Measurements from ENCODE around the gene PABPC1L2A.
A peak's percentile ranks its signal among the peaks of the same experiment; 100 is the strongest.
"Not testable (repeated sequence)": the region's sequence is repeated elsewhere in the genome, so short reads cannot be mapped to it uniquely, and the experiment has no call there.

PABPC1L2A gene

DNA sequence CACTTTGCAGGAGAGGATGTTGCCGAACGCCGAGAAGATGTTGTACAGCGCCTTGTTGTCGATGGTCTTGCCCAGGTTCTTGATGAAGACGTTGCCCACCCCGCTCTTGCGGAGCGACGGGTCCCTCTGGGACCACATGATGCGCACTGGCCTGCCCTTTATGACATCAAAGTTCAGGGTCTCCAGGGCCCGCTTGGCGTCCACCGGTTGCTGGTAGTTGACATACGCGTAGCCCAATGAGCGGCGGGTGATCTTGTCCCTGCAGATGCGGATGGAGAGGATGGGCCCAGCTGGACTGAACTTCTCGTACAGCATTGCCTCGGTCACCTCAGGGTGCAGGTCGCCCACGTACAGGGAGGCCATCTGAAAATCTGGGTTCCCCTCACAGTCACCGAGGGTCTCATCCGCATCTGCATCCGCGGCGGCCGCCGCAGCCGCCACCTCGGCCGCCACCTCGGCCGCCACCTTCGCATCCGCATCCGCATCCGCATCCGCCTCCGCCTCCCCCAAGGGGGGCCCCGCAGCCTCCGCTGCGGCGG is at the start of gene PABPC1L2A:
PABPC1L2A (minus strand) TSS at position 489 of the 539 bp plus-strand sequence; CDS start at position 363, 126 bp downstream.
- DNase-seq (ENCODE audit: low spot score) = not testable (repeated sequence)

DNA sequence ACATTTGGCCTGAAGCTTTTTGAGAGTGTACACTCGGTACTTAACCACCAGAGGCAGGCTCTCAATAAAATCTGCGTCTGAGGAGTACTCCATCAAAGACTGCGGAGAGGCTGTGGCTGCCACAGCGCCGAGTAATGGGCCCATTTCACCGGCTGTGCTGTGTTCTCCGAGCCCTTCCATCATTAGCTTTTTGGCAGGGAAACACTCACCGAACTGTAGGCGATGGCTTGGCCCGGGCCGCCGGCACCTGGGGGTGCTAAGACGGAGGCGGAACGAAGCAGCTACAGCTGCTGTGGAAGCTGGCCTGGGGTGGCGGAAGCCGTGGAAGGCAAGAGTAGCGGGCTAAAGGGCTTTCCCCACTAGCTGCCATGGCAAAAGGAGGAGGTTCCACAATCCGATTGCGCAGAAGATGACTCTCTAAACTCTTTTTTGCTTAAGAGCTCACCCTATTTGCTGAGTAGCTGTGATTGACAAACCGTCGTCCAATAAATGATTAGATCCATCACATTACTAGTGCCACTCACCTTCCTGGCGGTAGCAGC is 48.5 kb upstream of the PABPC1L2A start:
- DNase-seq (ENCODE audit: low spot score) = peak; percentile 49

DNA sequence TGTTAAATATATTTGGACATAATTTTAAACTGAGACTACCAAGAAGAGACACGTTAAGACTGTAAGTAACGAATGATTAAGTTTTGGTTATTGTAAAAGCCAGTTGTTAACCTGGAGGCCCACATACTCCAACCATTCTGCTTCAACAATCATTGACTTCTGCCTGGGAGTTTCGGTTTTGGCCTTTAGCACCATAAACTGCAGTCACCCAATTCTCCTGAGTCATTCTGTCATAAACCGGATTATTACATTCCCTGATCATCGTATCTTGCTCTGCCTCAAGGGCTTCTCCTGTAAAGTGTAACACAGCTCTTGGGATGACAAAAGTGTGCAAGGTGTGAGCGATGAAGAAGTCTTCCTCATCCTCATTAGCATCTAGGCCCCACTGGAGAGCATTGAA is 46.9 kb upstream of the PABPC1L2A start:
- DNase-seq (ENCODE audit: low spot score) = no peak

DNA sequence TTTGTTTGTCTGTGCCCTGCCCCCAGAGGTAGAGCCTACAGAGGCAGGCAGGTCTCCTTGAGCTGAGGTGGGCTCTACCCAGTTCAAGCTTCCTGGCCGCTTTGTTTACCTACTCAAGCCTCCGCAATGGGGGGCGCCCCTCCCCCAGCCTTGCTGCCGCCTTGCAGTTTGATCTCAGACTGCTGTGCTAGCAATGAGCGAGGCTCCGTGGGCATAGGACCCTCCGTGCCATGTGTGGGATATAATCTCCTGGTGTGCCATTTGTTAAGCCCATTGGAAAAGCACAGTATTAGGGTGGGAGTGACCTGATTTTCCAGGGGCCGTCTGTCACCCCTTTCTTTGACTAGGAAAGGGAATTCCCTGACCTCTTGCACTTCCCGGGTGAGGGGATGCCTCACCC is 20.2 kb upstream of the PABPC1L2A start:
- DNase-seq (ENCODE audit: low spot score) = not testable (repeated sequence)

DNA sequence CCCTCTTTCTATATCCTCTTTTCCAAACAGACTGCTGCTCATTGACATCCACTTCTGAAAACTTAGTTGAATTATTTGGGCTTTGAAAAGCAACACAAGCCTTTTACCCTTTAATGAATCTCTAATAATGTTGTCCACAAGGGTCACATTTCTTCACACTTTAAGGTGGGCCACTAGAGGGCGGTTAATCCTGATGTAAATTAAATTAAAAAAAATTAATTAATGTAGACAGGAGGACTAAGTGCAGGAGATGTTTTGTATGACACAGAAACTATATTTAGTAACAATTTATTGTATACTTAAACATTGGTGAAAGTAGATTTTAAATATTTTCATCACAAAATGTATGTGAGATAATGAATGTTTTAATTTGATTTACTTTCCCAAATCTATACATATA is 7.5 kb upstream of the PABPC1L2A start:
- not testable (repeated sequence) for DNase-seq (ENCODE audit: low spot score)

DNA sequence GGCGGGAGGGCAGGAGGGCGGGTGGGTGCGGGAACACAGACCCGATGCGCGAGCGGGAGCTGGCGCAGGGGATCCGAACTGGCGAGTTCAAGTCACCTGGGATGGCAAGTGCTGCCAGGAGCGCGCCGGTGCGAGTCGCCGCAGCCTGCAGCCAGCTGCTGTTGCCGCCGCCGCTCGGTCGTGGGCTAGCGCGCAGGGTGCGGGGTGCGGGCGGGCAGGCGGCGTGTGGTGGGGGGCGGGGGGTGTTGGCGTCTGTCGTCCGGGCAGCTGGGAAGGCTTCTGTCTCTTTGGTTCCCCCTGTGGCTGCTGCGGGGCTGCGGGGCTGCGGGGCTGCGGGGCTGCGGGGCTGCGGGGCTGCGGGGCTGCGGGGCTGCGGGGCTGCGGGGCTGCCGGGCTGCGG is 572 bp upstream of the PABPC1L2A start:
- not testable (repeated sequence) for DNase-seq (ENCODE audit: low spot score)

DNA sequence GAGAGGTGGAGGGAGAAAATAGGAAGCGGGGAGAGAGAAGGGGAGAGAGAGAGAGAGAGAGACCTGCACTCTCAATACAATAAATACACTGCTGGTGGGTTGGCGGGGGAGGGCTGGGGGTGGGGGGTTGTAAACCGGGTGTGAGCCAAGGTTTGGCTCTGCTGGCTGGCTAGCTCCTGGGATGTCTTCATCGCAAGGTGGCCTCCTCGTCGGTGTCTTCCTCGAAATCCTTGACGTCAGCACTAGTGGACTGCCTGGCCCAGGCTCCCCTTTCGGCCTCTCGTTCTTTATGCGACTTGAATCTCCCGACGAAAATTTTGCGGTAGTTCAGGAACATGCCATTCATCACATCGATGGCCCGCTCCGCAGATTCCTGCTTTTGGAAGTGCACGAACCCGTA is 715 bp downstream of the PABPC1L2A start:
- not testable (repeated sequence) for DNase-seq (ENCODE audit: low spot score)

DNA sequence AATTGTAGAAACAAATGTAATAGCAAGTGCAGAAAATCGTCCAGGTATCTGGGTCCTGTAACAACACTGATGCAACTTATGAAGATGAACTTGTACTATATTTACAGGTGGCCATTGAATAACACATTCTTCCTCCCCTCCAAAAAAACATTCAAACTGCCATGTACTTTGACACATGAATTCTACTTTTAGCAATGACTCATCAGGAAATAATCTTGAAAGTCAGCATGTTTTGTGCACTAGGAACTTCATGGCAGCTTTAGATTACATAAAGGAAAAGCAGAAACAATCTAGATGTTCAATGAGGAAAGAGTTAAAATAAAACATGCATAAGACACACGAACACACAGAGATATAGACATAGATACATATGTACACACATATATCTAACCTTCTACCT is 2.5 kb downstream of the PABPC1L2A start:
- peak; percentile 0 for DNase-seq (ENCODE audit: low spot score)

DNA sequence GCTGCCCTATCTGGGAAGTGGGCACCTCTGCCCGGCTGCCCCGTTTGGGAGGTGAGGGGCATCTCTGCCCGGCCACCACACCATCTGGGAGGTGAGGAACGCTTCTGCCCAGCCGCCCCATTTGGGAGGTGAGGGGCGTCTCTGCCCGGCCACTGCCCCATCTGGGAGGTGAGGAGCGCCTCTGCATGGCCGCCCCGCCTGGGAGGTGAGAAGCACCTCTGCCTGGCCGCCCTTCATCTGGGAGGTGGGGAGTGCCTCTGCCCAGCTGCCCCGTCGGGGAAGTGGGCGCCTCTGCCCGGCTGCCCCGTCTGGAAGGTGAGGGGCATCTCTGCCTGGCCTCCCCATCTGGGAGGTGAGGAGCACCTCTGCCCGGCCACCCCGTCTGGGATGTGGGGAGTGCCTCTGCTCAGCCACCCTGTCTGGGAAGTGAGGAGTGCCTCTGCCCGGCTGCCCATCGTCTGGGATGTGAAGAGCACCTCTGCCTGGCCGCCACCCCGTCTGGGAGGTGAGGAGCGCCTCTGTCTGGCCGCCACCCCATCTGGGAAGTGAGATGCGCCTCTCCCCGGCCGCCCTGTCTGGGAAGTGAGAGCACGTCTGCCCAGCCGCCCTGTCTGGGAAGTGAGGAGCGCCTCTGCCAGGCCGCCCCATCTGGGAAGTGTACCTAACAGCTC is 9.8 kb downstream of the PABPC1L2A start:
- no peak for DNase-seq (ENCODE audit: low spot score)

DNA sequence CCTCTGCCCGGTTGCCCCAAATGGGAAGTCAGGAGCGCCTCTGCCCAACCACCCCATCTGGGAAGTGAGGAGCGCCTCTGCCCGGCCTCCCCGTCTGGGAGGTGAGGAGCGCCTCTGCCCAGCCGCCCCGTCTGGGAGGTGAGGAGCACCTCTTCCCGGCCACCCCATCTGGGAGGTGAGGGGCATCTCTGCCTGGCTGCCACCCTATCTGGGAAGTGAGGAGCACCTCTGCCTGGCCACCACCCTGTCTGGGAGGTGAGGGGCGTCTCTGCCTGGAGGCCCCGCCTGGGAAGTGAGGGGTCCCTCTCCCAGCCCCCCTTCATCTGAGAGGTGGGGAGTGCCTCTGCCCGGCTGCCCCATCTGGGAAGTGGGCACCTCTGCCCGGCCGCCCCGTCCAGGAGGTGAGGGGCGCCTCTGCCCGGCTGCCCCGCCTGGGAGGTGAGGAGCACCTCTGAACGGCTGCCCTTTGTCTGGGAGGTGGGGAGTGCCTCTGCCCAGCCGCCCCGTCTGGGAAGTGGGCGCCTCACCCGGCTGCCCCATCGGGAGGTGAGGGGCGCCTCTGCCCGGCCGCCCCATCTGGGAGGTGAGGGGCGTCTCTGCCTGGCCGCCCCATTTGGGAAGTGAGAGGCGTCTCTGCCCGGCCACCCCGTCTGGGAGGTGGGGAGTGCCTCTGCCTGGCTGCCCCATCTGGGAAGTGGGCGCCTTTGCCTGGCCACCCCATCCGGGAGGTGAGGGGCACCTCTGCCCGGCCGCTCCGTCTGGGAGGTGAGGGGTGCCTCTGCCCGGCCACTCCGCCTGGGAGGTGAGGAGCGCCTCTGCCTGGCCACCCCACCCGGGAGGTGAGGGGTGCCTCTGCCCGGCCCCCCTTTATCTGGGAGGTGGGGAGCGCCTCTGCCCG is 10.6 kb downstream of the PABPC1L2A start:
- no peak for DNase-seq (ENCODE audit: low spot score)

DNA sequence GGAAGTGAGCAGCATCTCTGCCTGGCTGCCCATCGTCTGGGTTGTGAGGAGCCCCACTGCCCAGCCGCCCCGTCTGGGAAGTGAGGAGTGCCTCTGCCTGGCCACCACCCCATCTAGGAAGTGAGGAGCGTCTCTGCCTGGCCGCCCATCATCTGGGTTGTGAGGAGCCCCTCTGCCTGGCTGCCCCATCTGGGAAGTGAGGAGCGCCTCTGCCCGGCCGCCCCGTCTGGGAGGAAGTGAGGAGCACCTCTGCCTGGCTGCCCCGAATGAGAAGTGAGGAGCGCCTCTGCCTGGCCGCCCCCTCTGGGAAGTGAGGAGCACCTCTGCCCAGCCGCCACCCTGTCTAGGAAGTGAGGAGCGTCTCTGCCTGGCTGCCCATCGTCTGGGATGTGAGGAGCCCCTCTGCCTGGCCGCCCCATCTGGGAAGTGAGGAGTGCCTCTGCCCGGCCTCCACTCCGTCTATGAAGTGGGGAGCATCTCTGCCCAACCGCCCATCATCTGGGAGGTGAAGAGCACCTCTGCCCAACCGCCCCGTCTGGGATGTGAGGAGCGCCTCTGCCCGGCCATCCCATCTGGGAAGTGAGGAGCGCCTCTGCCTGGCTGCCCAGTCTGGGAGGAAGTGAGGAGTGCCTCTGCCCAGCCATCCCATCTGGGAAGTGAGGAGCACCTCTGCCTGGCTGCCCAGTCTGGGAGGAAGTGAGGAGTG is 11.4 kb downstream of the PABPC1L2A start:
- DNase-seq (ENCODE audit: low spot score) = not testable (repeated sequence)

DNA sequence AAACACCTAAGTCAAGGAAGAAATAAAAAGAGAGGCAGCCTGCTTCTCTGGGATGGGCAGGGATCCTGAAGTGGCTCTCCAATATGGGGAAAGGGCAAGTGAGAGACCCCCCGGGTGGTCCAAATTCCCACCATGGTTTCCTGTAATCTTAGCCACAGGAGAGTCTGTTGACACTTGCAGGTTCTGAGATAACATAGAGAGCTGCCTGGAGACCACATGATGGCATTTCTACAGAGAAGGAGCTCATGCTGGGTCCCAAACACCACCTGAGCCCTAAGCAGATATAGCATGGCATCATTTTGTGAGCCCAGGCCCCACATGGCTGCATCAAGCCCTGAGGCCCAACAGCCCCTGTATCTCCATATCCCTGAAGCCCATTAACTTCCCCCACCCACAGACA is 50.4 kb downstream of the PABPC1L2A start:
- no peak for DNase-seq (ENCODE audit: low spot score)
